Smooth muscle cell (in vitro differentiated cells): ENCODE measurements around the gene CAMK4. TPM values are rescaled to one million over a fixed set of nuclear protein-coding genes. Genes with fewer than 3 reads are reported as not detected.

Source experiments
- DNase-seq: peaks from one replicate; lab custom pipeline; 2025; ENCODE audit not compliant: unreplicated experiment; lab: John Stamatoyannopoulos, UW
- H2AFZ ChIP-seq: fragments of 200-600 bp; sonication (generic); 2 replicates; pipeline ENCODE4 v1.6.0; 2016; ENCODE audit warnings: antibody characterized with exemption, low read depth, mild to moderate bottlenecking
- H3F3A ChIP-seq: fragments of 200-600 bp; sonication (generic); 2 replicates; pipeline ENCODE4 v1.6.0; 2017; ENCODE audit warnings: antibody characterized with exemption, low read depth
- H3K27ac ChIP-seq: fragments of 200-600 bp; sonication (generic); 2 replicates; pipeline ENCODE4 v1.5.1; 2016; ENCODE audit warnings: low read depth, mild to moderate bottlenecking
- H3K27me3 ChIP-seq: fragments of 200-600 bp; sonication (generic); 2 replicates; pipeline ENCODE4 v1.6.1; 2016; ENCODE audit warnings: low read depth, mild to moderate bottlenecking
- H3K36me3 ChIP-seq: fragments of 200-600 bp; sonication (generic); 2 replicates; pipeline ENCODE4 v1.5.1; 2016; ENCODE audit warnings: low read depth
- H3K4me1 ChIP-seq: fragments of 200-600 bp; sonication (generic); 2 replicates; pipeline ENCODE4 v1.5.1; 2016; ENCODE audit warnings: low read depth
- H3K4me2 ChIP-seq: fragments of 200-600 bp; sonication (generic); 2 replicates; pipeline ENCODE4 v1.6.0; 2016; ENCODE audit warnings: mild to moderate bottlenecking
- H3K4me3 ChIP-seq: fragments of 200-600 bp; sonication (generic); 2 replicates; pipeline ENCODE4 v1.5.1; 2016; ENCODE audit warnings: mild to moderate bottlenecking
- H3K79me2 ChIP-seq: fragments of 200-600 bp; sonication (generic); 2 replicates; pipeline ENCODE4 v1.6.0; 2016; ENCODE audit warnings: low read depth, mild to moderate bottlenecking
- H3K9ac ChIP-seq: fragments of 200-600 bp; sonication (generic); 2 replicates; pipeline ENCODE4 v1.6.0; 2016; ENCODE audit warnings: low read depth
- H3K9me3 ChIP-seq: fragments of 200-600 bp; sonication (generic); replicated peaks from 2 replicates; pipeline ENCODE4 v1.5.1; 2016; ENCODE audit warnings: low read depth
- H4K20me1 ChIP-seq: fragments of 200-600 bp; sonication (generic); 2 replicates; pipeline ENCODE4 v1.6.0; 2016; ENCODE audit warnings: low read depth
- CTCF ChIP-seq: fragments of 200-600 bp; sonication (generic); IDR thresholded peaks from 2 replicates; pipeline ENCODE4 v1.5.1; 2017; ENCODE audit warnings: borderline replicate concordance, mild to moderate bottlenecking, antibody characterized with exemption; ENCODE audit not compliant: insufficient read depth, poor library complexity, severe bottlenecking
- WGBS: methylation state at CpG from one replicate; pipeline ENCODE4 v1.1.7; 2016; ENCODE audit warnings: low lambda C conversion rate; 5-methylcytosine and 5-hydroxymethylcytosine counted together
- polyA plus RNA-seq: library from polyadenylated mRNA; unstranded; fragments of >200 nt; fragmentation: Nextera tagmentation; extraction: Ambion mirVana; gene quantifications from 2 replicates; pipeline ENCODE4 v1.2.1, GENCODE V29; 2016
- total RNA-seq: library from RNA; depleted of rRNA; stranded (reverse); fragments of >200 nt; gene quantifications from 2 replicates; pipeline ENCODE4 v1.2.3, GENCODE V29; 2014

Gene CAMK4
- total and polyA plus RNA-seq, 2 experiments from 2014 or later, result 1.1 to 3.6 TPM

- 76% methylated on average over 2 of the region's 2 CpGs for WGBS
- DNase-seq, result no peak
- TF ChIP-seq CTCF, result no peak
Measured at GRCh38 chr5:111309384-111309783, 85.2 kb downstream of the CAMK4 start.

GRCh38 chr5:111310711-111311620 is 86.8 kb downstream of the CAMK4 start:
- no peaks in the 10 kb centered on the region for H3K36me3 ChIP-seq
- no peaks in the 10 kb centered on the region for H3F3A ChIP-seq
- no peak overlapping the region for H3K27ac ChIP-seq
- no peaks in the 10 kb centered on the region for H3K9me3 ChIP-seq
- TF ChIP-seq CTCF, result no peak
- no peaks in the 10 kb centered on the region for H3K79me2 ChIP-seq
- no peak overlapping the region for H3K4me2 ChIP-seq
- 82% methylated on average over 6 of the region's 6 CpGs for WGBS
- no peak overlapping the region for H3K4me3 ChIP-seq
- H3K27me3 ChIP-seq, result no peaks in the 10 kb centered on the region
- H4K20me1 ChIP-seq, result no peaks in the 10 kb centered on the region
- H3K4me1 ChIP-seq, result peaks cover 4% of the 10 kb centered on the region
- H2AFZ ChIP-seq, result no peak overlapping the region
- no peak for DNase-seq
- no peak overlapping the region for H3K9ac ChIP-seq

More at GRCh38 chr5:111309384-111309783, 85.2 kb downstream of the CAMK4 start:
- Histone ChIP-seq H3K4me2 (no peak overlapping the region), H3K36me3 (no peaks in the 10 kb centered on the region), H3K9me3 (no peaks in the 10 kb centered on the region), H3K27me3 (no peaks in the 10 kb centered on the region), H4K20me1 (no peaks in the 10 kb centered on the region), H3K4me1 (peaks cover 4% of the 10 kb centered on the region), H2AFZ (no peak overlapping the region), H3K79me2 (no peaks in the 10 kb centered on the region), H3K9ac (no peak overlapping the region), H3F3A (no peaks in the 10 kb centered on the region), H3K4me3 (no peak overlapping the region), H3K27ac (no peak overlapping the region)

GRCh38 chr5:111311666-111312065 is 87.5 kb downstream of the CAMK4 start:
- Histone ChIP-seq H3K4me1 (peaks cover 4% of the 10 kb centered on the region), H3F3A (no peaks in the 10 kb centered on the region), H3K36me3 (no peaks in the 10 kb centered on the region), H3K4me2 (no peak overlapping the region), H3K79me2 (no peaks in the 10 kb centered on the region), H4K20me1 (no peaks in the 10 kb centered on the region), H3K9me3 (no peaks in the 10 kb centered on the region), H3K27ac (no peak overlapping the region), H3K4me3 (no peak overlapping the region), H2AFZ (no peak overlapping the region), H3K27me3 (no peaks in the 10 kb centered on the region), H3K9ac (no peak overlapping the region)
- no peak for TF ChIP-seq CTCF
- no peak for DNase-seq
- 92% methylated on average over 1 of the region's 1 CpG for WGBS
